Amygdala (tissue), 56 donors: ENCODE measurements around the gene ZFP69B.
"Not testable (repeated sequence)": the region's sequence is repeated elsewhere in the genome, so short reads cannot be mapped to it uniquely, and the experiment has no call there.

ENCODE experiments used
- DNase-seq, 56 donors: peaks; one replicate each; lab custom pipeline; 2025; lab: John Stamatoyannopoulos, UW

Gene ZFP69B

GRCh38 chr1:40435471-40435870 lies 14.8 kb upstream of the ZFP69B start:
- DNase-seq, result no peak

- no peak for DNase-seq
Observed at GRCh38 chr1:40435876-40436275, 14.4 kb upstream of the ZFP69B start.

- peak in 5 of 56 donors; percentile 4 to 58 (median 19) for DNase-seq
Observed at GRCh38 chr1:40438391-40439015, 11.8 kb upstream of the ZFP69B start.

GRCh38 chr1:40439247-40439646 lies 11.0 kb upstream of the ZFP69B start:
- DNase-seq, result no peak

- peak in 30 of 56 donors; percentile 2 to 60 (median 28) for DNase-seq
Observed at GRCh38 chr1:40450495-40451237, 390 bp downstream of the ZFP69B start.

- DNase-seq, result no peak
Observed at GRCh38 chr1:40451238-40451585, 936 bp downstream of the ZFP69B start.

- DNase-seq, result no peak
Observed at GRCh38 chr1:40454873-40455272, 4.6 kb downstream of the ZFP69B start.

GRCh38 chr1:40462956-40463590 lies 12.8 kb downstream of the ZFP69B start:
- no peak for DNase-seq

- no peak for DNase-seq
Observed at GRCh38 chr1:40469327-40469726, 19.1 kb downstream of the ZFP69B start.

GRCh38 chr1:40475268-40475667 lies 25.0 kb downstream of the ZFP69B start:
- DNase-seq, result no peak

- DNase-seq, result peak in 39 of 56 donors; percentile 4 to 70 (median 33)
Observed at GRCh38 chr1:40476924-40477677, 26.8 kb downstream of the ZFP69B start, which contains the start of gene ZFP69. TSS of gene ZFP69 (plus strand) at chr1:40477290. CDS start at chr1:40479362, 2,072 bp downstream.

GRCh38 chr1:40477678-40478053 lies 27.4 kb downstream of the ZFP69B start:
- DNase-seq, result peak in 14 of 56 donors; percentile 4 to 51 (median 22)

GRCh38 chr1:40478276-40478675 lies 28.0 kb downstream of the ZFP69B start:
- DNase-seq, result peak in 3 of 56 donors; percentile 2 to 14 (median 4)

- DNase-seq, result no peak
Observed at GRCh38 chr1:40479156-40479555, 28.9 kb downstream of the ZFP69B start.

- DNase-seq, result no peak
Observed at GRCh38 chr1:40495315-40495903, 45.1 kb downstream of the ZFP69B start.

- not testable (repeated sequence) for DNase-seq
Observed at GRCh38 chr1:40502651-40503050, 52.4 kb downstream of the ZFP69B start.

- DNase-seq, result no peak
Observed at GRCh38 chr1:40507973-40508372, 57.7 kb downstream of the ZFP69B start.

- DNase-seq, result peak in 52 of 56 donors; percentile 5 to 84 (median 56)
Observed at GRCh38 chr1:40508375-40509341, 58.4 kb downstream of the ZFP69B start, which contains the start of gene EXO5. TSS of gene EXO5 (plus strand) at chr1:40508767. CDS start at chr1:40514545, 5,778 bp downstream.
